Stimulated activated CD8-positive, alpha-beta memory T cell treated with anti-CD3 and anti-CD28 coated beads, Interleukin-12 subunit alpha, Interleukin-12 subunit beta, amount 100 ng/mL, for 24 hours (primary cell): ENCODE data around the gene CTSA.
"Not testable (repeated sequence)": the region's sequence is repeated elsewhere in the genome, so short reads cannot be mapped to it uniquely, and the experiment has no call there.

Experiments used
- DNase-seq: peaks from one replicate; pipeline ENCODE4 v3.0.0-alpha.2; 2020; ENCODE audit errors: extremely low read depth

Gene CTSA

GRCh38 chr20:45866454-45866853 lies 24.7 kb upstream of the CTSA start:
- no peak for DNase-seq

- no peak for DNase-seq
These were observed 23.9 kb upstream of the CTSA start for GRCh38 chr20:45867136-45867818.

GRCh38 chr20:45867819-45868176 lies 23.3 kb upstream of the CTSA start:
- no peak for DNase-seq

GRCh38 chr20:45872626-45873025 lies 18.5 kb upstream of the CTSA start:
- DNase-seq, result no peak

GRCh38 chr20:45873409-45874103 lies 17.6 kb upstream of the CTSA start:
- no peak for DNase-seq

GRCh38 chr20:45874104-45874481 lies 17.0 kb upstream of the CTSA start:
- not testable (repeated sequence) for DNase-seq

GRCh38 chr20:45874576-45874975 lies 16.6 kb upstream of the CTSA start:
- DNase-seq, result no peak

- DNase-seq, result no peak
These were observed 12.9 kb upstream of the CTSA start for GRCh38 chr20:45878076-45878761.

GRCh38 chr20:45880988-45881788 lies 9.9 kb upstream of the CTSA start, which contains the start of gene ZSWIM1:
Gene ZSWIM1 (plus strand): TSS chr20:45881227. CDS start chr20:45882593, 1,366 bp downstream.
- peak; percentile 89 for DNase-seq

GRCh38 chr20:45882469-45883099 lies 8.6 kb upstream of the CTSA start:
- DNase-seq, result no peak

- no peak for DNase-seq
These were observed 8.1 kb upstream of the CTSA start for GRCh38 chr20:45883100-45883469.

- DNase-seq, result no peak
These were observed 4.4 kb upstream of the CTSA start for GRCh38 chr20:45886590-45887345.

GRCh38 chr20:45887346-45887715 lies 3.8 kb upstream of the CTSA start, which contains the start of gene SPATA25:
Gene SPATA25 (minus strand): TSS chr20:45887622. CDS start chr20:45887590, 32 bp downstream.
- no peak for DNase-seq

- DNase-seq, result no peak
These were observed 2.5 kb upstream of the CTSA start for GRCh38 chr20:45888681-45889080.

GRCh38 chr20:45890077-45890984 lies 804 bp upstream of the CTSA start:
- no peak for DNase-seq

GRCh38 chr20:45892049-45892825 lies 1.1 kb downstream of the CTSA start:
- no peak for DNase-seq

- no peak for DNase-seq
These were observed 1.8 kb downstream of the CTSA start for GRCh38 chr20:45892828-45893500.

GRCh38 chr20:45893831-45894230 lies 2.7 kb downstream of the CTSA start:
- DNase-seq, result no peak
